ENCODE measurements around the gene PCBP3.

The PCBP3 gene

GRCh38 chr21:45735259-45736000 is 91.9 kb downstream of the PCBP3 start:
- DNase-seq: no peak

GRCh38 chr21:45736042-45736689 is 92.6 kb downstream of the PCBP3 start:
- no peak for DNase-seq

GRCh38 chr21:45736690-45737484 is 93.4 kb downstream of the PCBP3 start:
- DNase-seq: no peak

- no peak for DNase-seq
Measured at GRCh38 chr21:45737485-45738166, 94.1 kb downstream of the PCBP3 start.

GRCh38 chr21:45739218-45740087 is 95.9 kb downstream of the PCBP3 start:
- DNase-seq: no peak

GRCh38 chr21:45740088-45740440 is 96.5 kb downstream of the PCBP3 start:
- no peak for DNase-seq

GRCh38 chr21:45740491-45741357 is 97.2 kb downstream of the PCBP3 start:
- DNase-seq: no peak

- no peak for DNase-seq
Measured at GRCh38 chr21:45741691-45742090, 98.2 kb downstream of the PCBP3 start.

GRCh38 chr21:45742247-45742646 is 98.7 kb downstream of the PCBP3 start:
- DNase-seq: no peak

- DNase-seq: no peak
Measured at GRCh38 chr21:45745256-45745655, 101.7 kb downstream of the PCBP3 start.

GRCh38 chr21:45747233-45747766 is 103.8 kb downstream of the PCBP3 start:
- no peak for DNase-seq

GRCh38 chr21:45747802-45748445 is 104.4 kb downstream of the PCBP3 start:
- DNase-seq: peak; percentile 41

GRCh38 chr21:45748593-45748992 is 105.1 kb downstream of the PCBP3 start:
- DNase-seq: no peak

GRCh38 chr21:45749974-45750373 is 106.4 kb downstream of the PCBP3 start:
- no peak for DNase-seq

- no peak for DNase-seq
Measured at GRCh38 chr21:45750936-45751335, 107.4 kb downstream of the PCBP3 start.

- DNase-seq: no peak
Measured at GRCh38 chr21:45753445-45753844, 109.9 kb downstream of the PCBP3 start.

GRCh38 chr21:45756029-45756428 is 112.5 kb downstream of the PCBP3 start:
- DNase-seq: no peak

GRCh38 chr21:45756669-45757068 is 113.1 kb downstream of the PCBP3 start:
- no peak for DNase-seq

- DNase-seq: no peak
Measured at GRCh38 chr21:45761704-45762103, 118.2 kb downstream of the PCBP3 start.

GRCh38 chr21:45763074-45763473 is 119.5 kb downstream of the PCBP3 start:
- DNase-seq: no peak
